Measurements from ENCODE around the gene DPEP3. TPM values are rescaled to one million over a fixed set of nuclear protein-coding genes. Genes with fewer than 3 reads are reported as not detected.

DPEP3 gene
- total and polyA plus RNA-seq, 10 donors = 0.26 to 2.2 (median 0.93) TPM

- H3K9me3 ChIP-seq = no peaks in the 10 kb centered on the region
- H3K4me1 ChIP-seq = peaks cover 44 to 95% (median 69%) of the 10 kb centered on the region in 6 donors
- no peaks in the 10 kb centered on the region for H3K27me3 ChIP-seq (replicated peaks in 1 of 7)
- peak overlapping the region in 2 of 8 donors; percentile 13 to 38 for H3K4me3 ChIP-seq
- peaks cover 0 to 48% (median 28%) of the 10 kb centered on the region in 6 donors for H3K36me3 ChIP-seq
- TF ChIP-seq POLR2A (IDR thresholded peaks at IDR 0.05) (no peak), POLR2AphosphoS5 (IDR thresholded peaks at IDR 0.05) (peak in 2 of 3 donors; percentile 58 to 74), CTCF (IDR thresholded peaks at IDR 0.05 in 8 of 11, conservative IDR thresholded peaks at IDR 0.05 in 3 of 11) (no peak)
- intact Hi-C loops (cut with DNase I; ENCODE audit: low total_unique reads) = no loop called here
- peak; percentile 75 for DNase-seq
- 60 to 81% (median 77%) methylated on average over 16 to 32 of the region's 32 CpGs for WGBS, 5 donors
- H3K27ac ChIP-seq = peak overlapping the region in 5 of 8 donors; percentile 5 to 54 (median 41)
Measured at GRCh38 chr16:67963662-67964321, 16.5 kb downstream of the DPEP3 start.

GRCh38 chr16:67963292-67963661, 17.0 kb downstream of the DPEP3 start:
- WGBS, 5 donors = 49 to 74% (median 63%) methylated on average over 2 of the region's 2 CpGs
- TF ChIP-seq POLR2A (IDR thresholded peaks at IDR 0.05) (no peak), CTCF (IDR thresholded peaks at IDR 0.05 in 8 of 11, conservative IDR thresholded peaks at IDR 0.05 in 3 of 11) (no peak), POLR2AphosphoS5 (IDR thresholded peaks at IDR 0.05) (no peak)
- H3K27me3 ChIP-seq (replicated peaks in 1 of 7) = no peaks in the 10 kb centered on the region
- no peaks in the 10 kb centered on the region for H3K9me3 ChIP-seq
- peak overlapping the region in 2 of 8 donors; percentile 13 to 38 for H3K4me3 ChIP-seq
- peaks cover 0 to 54% (median 28%) of the 10 kb centered on the region in 6 donors for H3K36me3 ChIP-seq
- H3K4me1 ChIP-seq = peaks cover 44 to 98% (median 70%) of the 10 kb centered on the region in 6 donors
- no peak for DNase-seq
- peak overlapping the region in 4 of 8 donors; percentile 5 to 54 (median 44) for H3K27ac ChIP-seq
- intact Hi-C loops (cut with DNase I; ENCODE audit: low total_unique reads) = no loop called here

GRCh38 chr16:67962135-67962534, 18.2 kb downstream of the DPEP3 start:
- Histone ChIP-seq H3K36me3 (peaks cover 0 to 64% (median 37%) of the 10 kb centered on the region in 6 donors), H3K27ac (peak overlapping the region in 2 of 8 donors; percentile 65 to 70), H3K9me3 (no peaks in the 10 kb centered on the region), H3K27me3 (replicated peaks in 1 of 7) (no peaks in the 10 kb centered on the region), H3K4me3 (no peak overlapping the region), H3K4me1 (peaks cover 37 to 89% (median 64%) of the 10 kb centered on the region in 6 donors)
- intact Hi-C loops (cut with DNase I; ENCODE audit: low total_unique reads) = no loop called here
- DNase-seq = no peak
- WGBS, 5 donors = 95 to 97% (median 96%) methylated on average over 8 of the region's 8 CpGs
- no peak for TF ChIP-seq CTCF (IDR thresholded peaks at IDR 0.05 in 8 of 11, conservative IDR thresholded peaks at IDR 0.05 in 3 of 11)
- TF ChIP-seq POLR2A (IDR thresholded peaks at IDR 0.05) = no peak
- TF ChIP-seq POLR2AphosphoS5 (IDR thresholded peaks at IDR 0.05) = no peak

- peaks cover 31 to 83% (median 59%) of the 10 kb centered on the region in 6 donors for H3K4me1 ChIP-seq
- intact Hi-C loops (cut with DNase I; ENCODE audit: low total_unique reads) = no loop called here
- TF ChIP-seq POLR2A (IDR thresholded peaks at IDR 0.05) = no peak
- TF ChIP-seq POLR2AphosphoS5 (IDR thresholded peaks at IDR 0.05) = peak in 1 of 3 donors; percentile 36
- TF ChIP-seq CTCF (IDR thresholded peaks at IDR 0.05 in 8 of 11, conservative IDR thresholded peaks at IDR 0.05 in 3 of 11) = no peak
- H3K36me3 ChIP-seq = peaks cover 0 to 67% (median 37%) of the 10 kb centered on the region in 6 donors
- no peak for DNase-seq
- H3K27me3 ChIP-seq (replicated peaks in 1 of 7) = no peaks in the 10 kb centered on the region
- peak overlapping the region in 5 of 8 donors; percentile 59 to 70 (median 64) for H3K27ac ChIP-seq
- H3K9me3 ChIP-seq = no peaks in the 10 kb centered on the region
- H3K4me3 ChIP-seq = no peak overlapping the region
- 82 to 89% (median 83%) methylated on average over 13 of the region's 13 CpGs for WGBS, 5 donors
Measured at GRCh38 chr16:67961551-67961957, 18.7 kb downstream of the DPEP3 start.
